ENCODE data around the gene VAV2. TPM values are rescaled to one million over a fixed set of nuclear protein-coding genes. Genes with fewer than 3 reads are reported as not detected.

Gene VAV2
- total RNA-seq, 1 donor from 2014 or later, result 24.4 TPM

- no peaks in the 10 kb centered on the region for H3K4me1 Mint-ChIP-seq (ENCODE audit: unreplicated experiment)
Measured at GRCh38 chr9:134034215-134035040, 42.3 kb upstream of the VAV2 start.

GRCh38 chr9:134033516-134034214 is 41.5 kb upstream of the VAV2 start:
- H3K27ac Mint-ChIP-seq (ENCODE audit: unreplicated experiment), result no peak overlapping the region
- peaks cover 46% of the 10 kb centered on the region for H3K36me3 Mint-ChIP-seq (ENCODE audit: unreplicated experiment)
- no peaks in the 10 kb centered on the region for H3K27me3 Mint-ChIP-seq (ENCODE audit: unreplicated experiment)
- no peak for TF ChIP-seq CTCF (IDR thresholded peaks at IDR 0.05)
- H3K4me3 Mint-ChIP-seq (ENCODE audit: unreplicated experiment), result no peak overlapping the region
- H3K9me3 Mint-ChIP-seq (ENCODE audit: unreplicated experiment), result peaks cover 8% of the 10 kb centered on the region
- no peak for DNase-seq (ENCODE audit: extremely low spot score, unreplicated experiment)
- no peaks in the 10 kb centered on the region for H3K4me1 Mint-ChIP-seq (ENCODE audit: unreplicated experiment)

More at GRCh38 chr9:134034215-134035040, 42.3 kb upstream of the VAV2 start:
- TF ChIP-seq CTCF (IDR thresholded peaks at IDR 0.05), result no peak
- Mint-ChIP-seq H3K27ac (ENCODE audit: unreplicated experiment) (no peak overlapping the region), H3K9me3 (ENCODE audit: unreplicated experiment) (peaks cover 8% of the 10 kb centered on the region), H3K27me3 (ENCODE audit: unreplicated experiment) (no peaks in the 10 kb centered on the region), H3K4me3 (ENCODE audit: unreplicated experiment) (no peak overlapping the region), H3K36me3 (ENCODE audit: unreplicated experiment) (peaks cover 52% of the 10 kb centered on the region)
- no peak for DNase-seq (ENCODE audit: extremely low spot score, unreplicated experiment)

GRCh38 chr9:134032456-134033222 is 40.5 kb upstream of the VAV2 start:
- H3K9me3 Mint-ChIP-seq (ENCODE audit: unreplicated experiment), result peaks cover under 1% of the 10 kb centered on the region
- H3K27ac Mint-ChIP-seq (ENCODE audit: unreplicated experiment), result no peak overlapping the region
- DNase-seq (ENCODE audit: extremely low spot score, unreplicated experiment), result no peak
- no peaks in the 10 kb centered on the region for H3K4me1 Mint-ChIP-seq (ENCODE audit: unreplicated experiment)
- no peak for TF ChIP-seq CTCF (IDR thresholded peaks at IDR 0.05)
- no peak overlapping the region for H3K4me3 Mint-ChIP-seq (ENCODE audit: unreplicated experiment)
- no peaks in the 10 kb centered on the region for H3K27me3 Mint-ChIP-seq (ENCODE audit: unreplicated experiment)
- H3K36me3 Mint-ChIP-seq (ENCODE audit: unreplicated experiment), result peaks cover 42% of the 10 kb centered on the region

GRCh38 chr9:134031783-134032182 is 39.7 kb upstream of the VAV2 start:
- H3K27me3 Mint-ChIP-seq (ENCODE audit: unreplicated experiment), result no peaks in the 10 kb centered on the region

More at GRCh38 chr9:134031783-134032182, 39.7 kb upstream of the VAV2 start:
- peaks cover 37% of the 10 kb centered on the region for H3K36me3 Mint-ChIP-seq (ENCODE audit: unreplicated experiment)
- no peaks in the 10 kb centered on the region for H3K9me3 Mint-ChIP-seq (ENCODE audit: unreplicated experiment)
- TF ChIP-seq CTCF (IDR thresholded peaks at IDR 0.05), result no peak
- H3K4me1 Mint-ChIP-seq (ENCODE audit: unreplicated experiment), result no peaks in the 10 kb centered on the region
- H3K27ac Mint-ChIP-seq (ENCODE audit: unreplicated experiment), result no peak overlapping the region
- H3K4me3 Mint-ChIP-seq (ENCODE audit: unreplicated experiment), result no peak overlapping the region
- no peak for DNase-seq (ENCODE audit: extremely low spot score, unreplicated experiment)
